Occipital lobe (tissue), 2 donors: ENCODE results near the gene STPG4. TPM values are rescaled to one million over a fixed set of nuclear protein-coding genes. Genes with fewer than 3 reads are reported as not detected.

Source experiments
- DNase-seq: peaks from one replicate; lab custom pipeline; 2025; lab: John Stamatoyannopoulos, UW
- total RNA-seq: library from RNA; depleted of rRNA; stranded (reverse); fragments of >200 nt; gene quantifications from one replicate; pipeline ENCODE4 v1.2.3, GENCODE V29; 2014

The STPG4 gene
- total RNA-seq, 1 donor from 2014 or later: 0.78 TPM

DNA sequence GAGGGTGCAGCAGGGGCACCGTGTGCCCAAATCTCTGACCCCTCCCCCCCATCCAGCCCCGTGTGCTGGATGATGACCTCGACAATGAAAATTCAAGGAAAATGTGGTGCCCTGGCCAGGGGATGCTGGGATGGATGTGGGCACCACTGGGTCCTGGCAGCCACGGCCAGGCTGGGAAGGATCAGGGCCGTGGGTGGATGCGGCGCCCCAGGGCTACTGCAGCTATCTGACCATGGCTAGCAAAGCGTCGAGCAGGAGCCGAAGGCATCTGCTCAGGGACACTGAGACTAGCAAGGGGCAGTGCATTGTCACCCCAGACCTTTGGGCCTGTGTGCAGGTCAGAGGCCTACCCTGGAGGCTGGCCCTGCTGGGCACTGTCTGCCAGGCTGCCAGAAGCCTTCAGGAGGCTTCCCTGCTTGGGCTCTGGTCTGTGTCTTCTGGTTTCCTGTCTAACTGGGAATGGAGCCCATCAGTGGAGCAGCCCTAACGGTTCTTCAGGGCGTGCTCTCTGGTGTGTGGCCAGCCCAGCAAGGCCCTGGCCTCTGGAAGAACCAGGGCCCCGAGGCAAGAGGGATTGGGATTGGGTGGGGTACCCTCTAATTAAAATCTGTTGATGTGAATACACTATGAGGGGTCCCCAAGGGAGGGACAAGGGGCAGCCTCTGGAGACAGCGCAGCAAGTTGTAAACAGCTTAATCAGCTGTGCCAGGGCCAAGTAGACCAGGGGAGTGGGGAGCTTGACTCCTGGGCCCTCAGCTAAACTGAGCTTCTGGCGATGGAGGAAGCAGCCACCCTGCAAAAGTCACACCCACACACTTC, 98.0 kb downstream of the STPG4 start:
- DNase-seq: no peak

DNA sequence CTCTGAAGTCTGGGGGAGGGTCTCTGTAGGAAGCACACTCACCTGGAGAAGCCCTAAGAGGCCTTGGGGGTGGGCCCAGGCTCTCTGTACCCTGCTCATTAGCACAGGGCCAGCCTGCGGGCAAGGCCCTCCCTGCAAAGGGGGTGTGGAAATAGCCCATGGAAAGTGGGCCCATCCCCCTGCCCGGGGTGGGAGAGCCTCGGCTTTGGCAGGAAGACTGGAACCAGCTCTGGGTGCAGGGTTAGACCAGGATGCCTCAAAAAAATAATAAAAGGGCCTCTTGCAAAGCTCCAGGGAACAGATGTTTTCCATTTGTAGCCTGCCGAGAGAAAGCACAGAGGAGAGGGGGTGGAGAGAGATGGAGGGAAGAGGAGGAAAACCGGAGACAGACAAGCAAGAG, 98.7 kb downstream of the STPG4 start:
- no peak for DNase-seq

DNA sequence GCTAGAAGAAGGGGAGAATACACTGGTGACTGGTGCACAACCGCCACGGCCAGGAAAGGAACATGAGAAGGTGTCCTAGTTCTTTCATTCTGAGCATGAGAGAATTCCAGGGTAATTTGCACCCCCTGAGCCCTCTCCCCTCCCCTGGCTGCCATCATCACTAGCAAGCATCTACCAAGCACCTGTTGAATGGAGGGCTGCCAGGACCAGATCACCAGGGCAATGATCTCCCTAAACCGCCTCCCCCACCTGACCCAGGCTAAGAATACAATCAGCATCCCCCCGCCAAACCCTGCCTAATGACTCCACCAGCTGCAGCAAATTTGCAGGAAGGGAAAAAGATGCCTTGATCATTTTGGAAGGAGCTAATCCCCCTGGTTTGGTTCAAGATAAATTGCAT, 100.2 kb downstream of the STPG4 start:
- DNase-seq: no peak

DNA sequence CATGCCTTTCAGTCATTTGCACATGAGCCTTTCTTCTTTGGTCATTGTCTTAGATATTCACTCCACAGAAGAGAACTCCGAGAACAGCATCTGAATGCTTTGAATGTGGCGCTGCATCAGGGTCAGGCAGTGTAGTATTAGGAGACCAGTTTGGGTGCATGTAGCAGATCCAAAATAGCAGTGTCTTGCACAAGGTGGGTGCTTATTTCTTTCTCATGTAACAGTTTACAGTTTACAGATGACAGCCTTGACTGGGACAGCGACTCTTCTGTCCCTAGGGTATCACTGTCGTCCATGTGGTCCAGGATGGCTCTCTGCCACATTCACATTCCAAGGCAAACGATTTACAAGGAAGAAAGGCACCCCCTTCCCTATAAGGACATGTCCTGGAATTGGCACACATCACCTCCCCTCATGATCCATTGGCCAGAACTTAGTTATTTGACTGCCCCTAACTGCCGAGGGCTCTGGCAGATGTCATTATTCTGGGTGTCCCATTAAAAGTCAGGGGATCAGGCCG, 101.0 kb downstream of the STPG4 start:
- DNase-seq: no peak

DNA sequence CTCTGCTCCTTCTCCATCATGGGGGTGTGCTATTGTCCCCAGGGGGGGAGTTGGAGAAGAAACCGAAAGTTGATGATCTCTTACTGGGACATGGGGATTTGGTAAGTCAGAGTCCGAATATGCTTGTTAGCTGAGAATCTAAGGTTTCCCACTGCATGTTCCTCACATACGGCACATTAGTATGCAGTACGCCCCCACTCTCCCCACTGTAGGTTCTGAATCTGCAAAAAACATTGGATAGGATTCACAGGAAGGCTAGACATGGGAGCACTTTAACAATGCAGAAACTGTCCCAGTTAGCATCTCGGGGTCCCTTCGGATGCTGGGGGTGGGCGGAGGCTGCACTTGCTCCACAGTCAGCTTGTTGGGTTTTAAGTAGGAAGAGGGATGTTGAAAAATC, 102.3 kb downstream of the STPG4 start:
- DNase-seq: no peak

DNA sequence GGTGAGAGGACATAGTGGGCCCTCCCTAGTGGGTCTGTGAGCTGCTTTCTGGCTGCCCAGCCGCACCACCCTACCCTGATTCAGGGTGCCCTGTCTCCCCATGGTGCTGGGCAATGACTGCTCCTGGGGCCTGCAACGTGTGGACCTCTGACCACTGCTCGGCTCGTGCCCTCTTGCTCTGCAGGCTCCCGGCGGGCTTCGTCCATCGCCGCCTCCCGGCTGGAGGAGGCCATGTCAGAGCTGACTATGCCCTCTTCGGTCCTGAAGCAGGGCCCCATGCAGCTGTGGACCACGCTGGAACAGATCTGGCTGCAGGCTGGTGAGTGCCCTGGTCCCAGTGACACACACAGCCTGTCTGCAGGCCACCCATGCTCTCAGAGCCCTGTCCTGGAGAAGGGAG, 103.5 kb downstream of the STPG4 start:
- no peak for DNase-seq

DNA sequence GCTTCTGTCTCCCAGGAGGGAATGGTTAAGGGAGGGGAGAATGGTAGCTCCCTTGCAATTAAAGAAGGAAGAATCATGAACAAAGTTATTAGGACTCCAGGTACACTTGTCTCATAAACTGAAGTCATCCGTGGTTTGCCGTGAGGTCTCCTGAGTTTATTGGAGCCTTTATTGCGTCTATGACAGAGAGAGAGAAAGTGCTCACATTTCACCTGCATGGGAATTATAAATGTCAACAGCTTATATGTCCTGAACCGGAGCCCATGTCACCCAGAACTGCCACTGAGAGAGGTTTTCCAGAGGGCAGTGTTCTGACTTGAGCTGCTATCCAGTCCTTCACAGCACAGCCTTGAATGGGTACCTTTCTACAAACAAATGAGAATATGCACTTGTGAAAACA, 104.3 kb downstream of the STPG4 start:
- DNase-seq: no peak

DNA sequence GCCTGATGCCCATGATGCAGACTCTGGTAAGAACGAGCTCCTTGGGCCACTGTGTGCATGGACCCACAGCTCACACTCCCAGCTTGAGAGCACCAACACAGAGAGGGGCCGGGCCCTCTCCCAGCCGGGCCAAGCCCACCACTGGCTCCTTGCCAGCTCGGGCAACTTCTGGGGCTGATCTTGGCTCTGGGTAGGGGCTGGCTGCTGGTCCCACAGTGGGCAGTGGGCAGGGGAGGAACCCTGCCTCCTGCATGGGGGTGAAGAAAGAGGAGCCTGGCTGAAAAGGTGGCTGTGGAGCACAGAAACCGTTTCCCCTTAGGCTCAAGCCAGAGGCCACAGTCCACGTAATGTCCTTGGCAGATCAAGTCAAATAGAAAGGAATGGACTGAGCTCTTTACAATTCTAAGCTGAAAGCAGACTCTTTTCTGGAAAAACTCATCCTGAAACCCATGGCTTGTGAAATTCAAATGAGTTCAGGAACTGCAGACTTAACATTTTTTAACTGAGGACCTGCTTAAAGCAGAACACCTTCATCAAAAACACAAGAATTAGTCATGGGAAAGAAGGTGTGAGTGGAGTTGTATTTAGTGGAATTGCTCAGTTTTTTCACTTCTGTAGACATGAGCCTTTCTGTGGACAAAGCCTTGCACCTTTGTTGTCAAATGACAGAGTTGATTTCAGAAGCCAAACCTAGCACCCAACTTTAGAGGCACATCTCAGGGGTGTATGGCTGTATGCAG, 104.9 kb downstream of the STPG4 start:
- DNase-seq: no peak

DNA sequence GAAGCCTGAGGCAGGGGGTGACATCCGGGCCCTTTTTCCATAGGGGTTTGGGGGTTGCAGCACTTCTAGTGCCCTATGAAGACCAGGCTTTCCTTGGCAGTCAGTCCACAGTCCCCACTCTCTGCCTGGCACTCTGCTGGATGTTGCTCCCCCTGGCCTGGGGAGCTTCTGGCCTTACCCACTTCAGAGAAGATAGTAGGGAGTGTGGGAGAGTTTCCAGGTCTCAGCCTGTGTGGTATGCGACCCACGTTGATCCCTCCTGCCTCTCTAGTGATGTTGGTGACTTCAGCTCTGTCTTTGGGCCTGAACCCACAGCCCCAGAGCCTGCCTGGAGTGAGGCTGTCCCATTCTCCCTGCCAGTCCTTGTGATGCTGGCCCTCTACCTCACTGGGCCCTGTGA, 105.6 kb downstream of the STPG4 start:
- no peak for DNase-seq

DNA sequence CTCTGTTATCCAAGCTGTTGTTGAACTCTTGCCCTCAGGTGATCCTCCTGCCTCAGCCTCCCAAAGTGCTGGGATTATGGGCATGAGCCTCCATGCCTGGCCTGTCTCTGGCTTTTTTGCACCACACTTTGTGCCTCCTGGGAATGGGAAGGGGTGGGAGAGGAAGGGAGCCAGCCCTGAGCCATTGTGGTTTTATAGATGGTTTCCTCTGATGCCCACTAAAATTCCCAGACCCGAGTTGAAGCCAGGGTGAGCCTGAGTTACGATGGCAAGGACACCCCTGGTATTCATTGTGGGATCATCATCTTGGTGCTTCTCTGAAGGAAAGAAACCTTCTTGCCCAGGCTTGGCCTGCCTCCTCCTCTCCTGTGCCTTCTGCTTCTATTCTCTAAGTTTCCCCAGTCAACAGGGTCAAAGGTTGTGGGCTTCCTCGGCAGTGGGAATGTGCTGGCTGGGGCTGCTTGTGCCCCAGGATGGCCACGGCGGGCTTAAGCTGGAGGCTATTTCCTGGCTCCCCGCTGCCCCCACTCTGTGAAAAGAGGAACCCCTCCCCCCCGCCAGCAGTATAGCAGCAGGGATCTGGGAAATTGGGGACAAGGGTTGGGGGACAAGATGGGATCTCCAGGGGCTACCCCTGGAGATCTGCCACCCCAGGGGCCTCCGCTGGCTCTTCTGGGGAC, 106.2 kb downstream of the STPG4 start:
- DNase-seq: no peak

DNA sequence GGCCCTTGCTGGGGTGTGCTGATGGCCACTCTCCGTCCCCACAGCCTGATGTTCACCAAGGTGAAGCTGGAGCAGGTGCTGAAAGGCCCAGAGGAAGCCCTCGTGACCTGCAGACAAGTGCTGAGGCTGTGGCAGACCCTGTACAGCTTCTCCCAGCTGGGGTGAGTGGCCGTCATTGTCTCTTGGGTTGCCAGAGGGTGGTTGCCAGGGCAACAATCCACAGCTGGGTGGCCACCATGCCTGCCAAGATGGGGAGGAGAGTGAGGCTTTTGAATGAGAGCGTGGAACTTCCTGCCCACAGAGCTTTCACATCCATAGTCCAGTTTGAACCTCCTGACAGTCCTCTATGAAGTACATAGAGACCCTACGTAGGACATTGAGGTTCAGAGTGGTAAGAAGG, 108.8 kb downstream of the STPG4 start:
- peak; percentile 77 for DNase-seq

DNA sequence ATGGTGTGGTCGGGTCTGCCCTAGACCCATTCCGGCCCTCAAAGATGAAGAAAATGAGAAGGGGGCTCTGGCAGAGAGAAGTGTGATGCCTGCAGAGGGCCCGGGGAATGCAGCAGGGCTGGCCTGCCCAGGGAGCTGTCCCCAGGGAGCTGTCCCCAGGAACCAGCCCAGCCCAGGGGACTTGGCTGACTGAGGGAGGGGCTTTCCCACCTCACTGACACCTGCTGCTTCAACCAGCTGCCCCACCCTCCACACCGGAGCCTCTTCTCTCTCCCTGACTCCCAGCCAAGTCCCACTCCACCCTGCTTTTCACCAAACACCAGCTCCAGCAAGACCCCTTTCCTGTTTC, 111.2 kb downstream of the STPG4 start:
- DNase-seq: no peak

DNA sequence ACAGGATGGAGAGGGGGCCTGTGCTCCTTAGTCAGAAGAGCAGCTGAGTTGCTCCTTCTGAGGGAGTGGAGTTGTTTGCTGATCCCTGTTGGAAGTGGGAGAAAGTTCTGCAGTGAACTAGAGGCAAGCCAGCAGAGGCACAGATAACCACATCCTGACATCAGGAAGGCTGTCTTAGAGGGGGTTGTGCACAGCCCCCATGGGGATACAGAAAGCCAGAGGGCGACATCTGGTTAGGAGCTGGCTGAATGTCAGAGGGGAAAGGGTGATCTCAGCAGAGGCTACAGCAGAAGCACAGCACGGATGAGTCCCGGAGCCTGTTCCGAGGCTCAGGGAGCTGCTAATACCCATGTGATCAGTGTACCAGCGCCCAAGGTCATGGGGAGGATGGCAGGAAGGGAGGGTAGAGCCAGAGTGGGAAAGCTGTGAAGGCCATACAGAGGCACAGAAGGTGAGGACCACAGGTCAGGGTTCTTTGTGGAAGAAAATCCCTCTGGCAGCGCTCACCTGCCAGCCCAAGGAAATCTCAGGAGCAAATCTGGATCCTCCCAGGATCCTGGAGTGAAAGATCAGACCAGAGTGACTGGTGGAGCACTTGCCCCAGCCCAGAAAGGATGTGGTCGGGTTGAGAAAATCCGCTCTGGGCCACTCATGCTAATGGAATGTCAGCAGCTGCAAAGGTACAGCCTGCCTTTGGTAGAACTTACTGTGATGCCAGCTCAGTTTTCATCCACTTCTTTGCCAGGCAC, 111.8 kb downstream of the STPG4 start:
- no peak for DNase-seq

DNA sequence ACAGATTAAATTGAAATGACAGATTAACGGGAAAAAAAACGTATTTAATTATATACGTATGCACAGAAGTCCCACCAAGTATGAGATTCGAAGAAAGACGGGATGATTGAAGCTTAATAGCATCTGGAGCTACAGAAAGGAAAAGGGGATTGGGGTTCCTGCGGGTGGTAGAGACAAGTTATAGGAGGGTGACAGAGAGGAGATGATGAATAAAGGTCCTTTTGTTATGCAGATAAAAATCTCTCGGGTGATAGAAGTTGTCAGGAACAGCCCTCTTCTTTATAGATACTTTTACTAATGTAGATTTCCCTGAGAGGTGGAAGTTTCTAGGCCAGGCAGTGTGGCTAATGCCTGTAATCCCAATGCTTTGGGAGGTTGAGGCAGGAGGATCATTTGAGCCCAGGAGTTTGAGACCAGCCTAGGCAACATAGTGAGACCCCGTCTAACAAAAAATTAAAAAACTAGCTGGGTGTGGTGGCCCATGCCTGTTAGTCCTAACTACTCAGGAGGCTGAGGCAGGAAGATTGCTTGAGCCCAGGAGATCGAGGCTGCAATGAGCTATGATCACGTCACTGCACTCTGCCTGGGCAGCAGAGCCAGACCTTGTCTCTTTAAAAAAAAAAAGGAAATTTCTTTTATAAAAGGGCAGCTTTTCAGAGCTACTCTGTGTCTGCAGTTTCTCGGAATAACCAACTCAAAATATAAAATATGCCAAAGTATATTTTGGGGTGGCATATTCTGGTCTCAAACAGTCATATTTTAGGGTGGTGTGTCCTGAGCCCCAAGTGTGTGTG, 113.0 kb downstream of the STPG4 start:
- no peak for DNase-seq

DNA sequence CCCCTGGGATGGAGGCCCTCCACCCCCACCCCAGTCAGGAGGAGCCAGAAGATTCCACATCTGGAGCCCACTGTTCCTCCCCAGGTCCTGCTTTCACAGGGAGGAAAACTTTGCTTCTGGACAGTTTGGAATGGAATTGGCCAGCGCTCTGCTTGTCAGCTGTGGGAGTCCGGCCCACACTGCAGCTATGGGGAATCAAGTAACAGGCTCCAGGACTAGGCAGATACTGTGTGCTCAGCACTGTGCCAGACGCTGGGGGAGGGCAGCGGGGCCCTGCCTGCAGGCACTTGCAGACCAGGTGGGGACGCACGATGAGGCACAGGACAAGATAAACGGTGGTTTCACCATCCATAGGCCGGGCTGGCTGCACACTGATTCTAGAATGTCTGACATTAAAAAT, 114.0 kb downstream of the STPG4 start:
- no peak for DNase-seq

DNA sequence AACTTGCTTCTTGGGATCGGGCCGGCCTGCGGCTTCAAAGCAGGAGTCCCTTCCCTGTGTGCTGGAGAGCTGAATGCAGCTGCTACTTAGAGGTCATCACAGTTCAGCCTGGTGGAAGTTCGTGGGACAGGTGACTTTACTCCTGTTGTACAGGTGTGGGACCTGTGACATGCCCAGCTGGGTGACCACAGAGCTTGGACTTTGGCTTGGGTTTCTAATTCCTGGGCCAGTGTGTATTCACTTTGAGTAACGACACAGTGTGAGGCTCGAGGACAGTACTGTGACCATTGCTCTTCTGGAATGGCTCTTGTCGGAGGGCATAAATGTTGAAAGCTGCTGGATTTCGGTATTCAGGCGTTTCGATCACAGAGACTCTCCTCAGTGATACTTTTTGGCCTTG, 114.5 kb downstream of the STPG4 start:
- no peak for DNase-seq

DNA sequence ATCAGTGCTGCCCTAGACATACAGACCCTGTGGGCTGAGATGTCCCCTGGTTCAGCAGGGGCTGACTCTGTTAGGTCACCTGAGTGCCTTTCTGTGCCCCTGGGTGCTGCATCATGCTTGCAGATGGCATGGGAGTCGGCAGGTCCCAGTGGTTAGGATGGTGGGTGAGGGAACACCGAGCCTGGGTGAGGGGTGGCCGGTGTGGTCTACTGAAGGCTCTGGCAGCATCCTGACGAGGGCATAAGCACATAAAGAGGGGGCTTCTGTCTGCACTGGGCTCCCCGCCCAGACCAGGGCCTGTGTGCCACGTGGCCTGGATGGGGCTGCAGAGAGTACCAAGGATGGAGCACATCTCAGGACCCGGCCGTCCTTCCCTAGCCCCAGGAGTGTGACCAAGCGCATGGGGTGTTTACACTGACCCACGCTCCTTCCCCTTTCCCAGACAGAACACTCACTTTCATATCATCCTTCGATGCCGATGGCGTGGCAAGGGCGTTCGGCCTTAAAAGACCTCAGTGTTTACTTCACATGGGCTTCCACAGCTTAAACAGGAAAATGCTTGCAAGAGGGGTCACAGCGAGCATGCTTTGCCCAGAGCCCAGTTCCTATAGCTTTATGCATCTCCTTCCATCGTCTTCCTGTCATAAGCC, 115.1 kb downstream of the STPG4 start:
- DNase-seq: no peak

DNA sequence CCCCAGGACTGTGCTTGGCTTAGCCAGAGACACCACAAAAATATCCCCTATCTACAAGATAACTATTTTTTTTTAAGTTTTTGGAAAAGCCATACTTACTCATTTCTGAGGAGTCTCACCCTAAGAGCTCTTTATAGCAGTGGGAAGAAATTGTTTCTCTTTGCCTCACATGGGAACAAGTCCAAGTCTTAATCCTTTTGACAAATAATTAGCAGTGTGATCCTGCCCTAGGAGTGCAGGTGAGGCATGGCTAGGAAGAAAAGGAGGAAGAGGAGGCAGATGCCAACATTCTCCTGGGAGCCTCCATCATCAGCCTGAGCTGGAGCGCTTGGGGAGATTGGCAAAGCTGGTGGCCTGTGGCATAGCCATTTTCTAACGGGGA, 115.6 kb downstream of the STPG4 start:
- no peak for DNase-seq

DNA sequence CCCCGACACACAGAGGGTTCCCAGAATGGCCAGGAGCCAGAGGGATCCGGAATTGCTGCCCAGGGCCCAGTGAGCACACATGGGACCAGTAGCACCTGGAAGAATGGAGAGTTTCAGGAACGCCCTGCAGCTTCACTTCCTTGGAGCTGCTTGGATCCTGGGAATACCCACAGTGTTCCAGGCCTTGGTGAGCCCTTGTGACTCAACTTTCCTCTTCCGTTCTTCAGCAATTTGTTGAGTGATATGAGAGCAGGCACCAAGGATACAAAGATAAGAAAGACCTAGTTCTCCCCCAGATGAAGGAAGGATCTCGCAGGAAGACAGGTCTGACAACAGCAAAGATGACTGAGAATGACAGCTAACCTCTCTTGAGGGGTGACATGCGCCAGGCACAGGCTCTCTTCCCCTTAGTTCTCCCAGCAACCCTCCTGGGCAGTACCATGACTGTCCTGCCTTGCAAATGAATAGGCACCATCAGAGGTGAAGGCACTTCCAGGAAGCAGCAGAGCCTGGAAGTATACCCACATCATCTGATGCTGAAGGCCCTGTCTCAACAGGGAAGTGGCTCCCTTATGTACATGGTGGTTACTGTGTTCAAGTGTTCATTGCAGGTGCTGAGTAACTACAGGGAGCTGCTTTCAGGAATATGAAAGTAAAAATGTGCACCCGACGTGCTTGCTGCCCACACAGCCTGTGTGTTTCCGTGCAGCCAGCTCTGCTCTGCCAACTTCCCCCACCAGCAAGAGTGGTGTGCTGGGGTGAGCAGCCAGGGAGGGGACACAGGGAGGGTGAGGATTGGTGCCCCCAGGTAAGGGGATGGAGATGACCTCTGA, 116.2 kb downstream of the STPG4 start:
- no peak for DNase-seq
